Effector memory CD8-positive, alpha-beta T cell (primary cell): ENCODE data around the gene PRSS2.

Experiments
- ATAC-seq: fragments of 150-1000 bp; cut with Tn5 transposase; replicated peaks from 2 replicates; pipeline ENCODE4 v1.10.0; 2021; ENCODE audit warnings: mild to moderate bottlenecking, moderate library complexity
- DNase-seq, 3 experiments: peaks; one replicate each; pipeline ENCODE4 v3.0.0; 2021
- H3K27ac Mint-ChIP-seq, 2 donors: one replicate each; pipeline ENCODE4 v1.8.0; 2022; ENCODE audit warnings: mild to moderate bottlenecking in 2 of 2, mixed read lengths in 2 of 2, moderate library complexity in 2 of 2
- H3K27me3 Mint-ChIP-seq, 2 donors: one replicate each; pipeline ENCODE4 v1.8.0; 2022; ENCODE audit warnings: mixed read lengths in 2 of 2
- H3K36me3 Mint-ChIP-seq: one replicate; pipeline ENCODE4 v1.8.0; 2022; ENCODE audit warnings: mild to moderate bottlenecking, moderate library complexity, mixed read lengths; ENCODE audit not compliant: insufficient read depth
- H3K4me1 Mint-ChIP-seq, 2 donors: one replicate each; pipeline ENCODE4 v1.8.0; 2022; ENCODE audit warnings: low read depth in 2 of 2, mixed read lengths in 2 of 2
- H3K4me3 Mint-ChIP-seq, 2 donors: one replicate each; pipeline ENCODE4 v1.8.0; 2022; ENCODE audit warnings: mild to moderate bottlenecking in 2 of 2, mixed read lengths in 2 of 2, moderate library complexity in 2 of 2
- H3K9me3 Mint-ChIP-seq, 2 donors: one replicate each; pipeline ENCODE4 v1.8.0; 2022; ENCODE audit warnings: mixed read lengths in 2 of 2

PRSS2 gene

GRCh38 chr7:142796501-142797390 lies 26.0 kb downstream of the PRSS2 start:
- H3K27ac Mint-ChIP-seq = peak overlapping the region; percentile 99
- peak; percentile 5 for ATAC-seq
- peaks cover 56 to 67% of the 10 kb centered on the region in 2 donors for H3K4me1 Mint-ChIP-seq
- no peaks in the 10 kb centered on the region for H3K27me3 Mint-ChIP-seq
- DNase-seq = no peak
- no peaks in the 10 kb centered on the region for H3K9me3 Mint-ChIP-seq
- peaks cover 80% of the 10 kb centered on the region for H3K36me3 Mint-ChIP-seq
- H3K4me3 Mint-ChIP-seq = peak overlapping the region; percentile 99 to 100

GRCh38 chr7:142797391-142798377 lies 26.9 kb downstream of the PRSS2 start:
- H3K36me3 Mint-ChIP-seq = peaks cover 80% of the 10 kb centered on the region
- H3K27ac Mint-ChIP-seq = peak overlapping the region; percentile 99
- H3K4me3 Mint-ChIP-seq = peak overlapping the region; percentile 99 to 100
- no peaks in the 10 kb centered on the region for H3K9me3 Mint-ChIP-seq
- H3K4me1 Mint-ChIP-seq = peaks cover 60 to 70% of the 10 kb centered on the region in 2 donors
- ATAC-seq (peak; percentile 17), DNase-seq (no peak)
- no peaks in the 10 kb centered on the region for H3K27me3 Mint-ChIP-seq

- Mint-ChIP-seq H3K27ac (peak overlapping the region; percentile 99), H3K4me1 (peaks cover 63 to 73% of the 10 kb centered on the region in 2 donors), H3K27me3 (no peaks in the 10 kb centered on the region), H3K9me3 (no peaks in the 10 kb centered on the region), H3K36me3 (peaks cover 86% of the 10 kb centered on the region), H3K4me3 (peak overlapping the region; percentile 99 to 100)
- ATAC-seq (peak; percentile 46), DNase-seq (no peak)
Measured at GRCh38 chr7:142798451-142799436, 28.0 kb downstream of the PRSS2 start.

GRCh38 chr7:142799437-142799835 lies 28.7 kb downstream of the PRSS2 start:
- DNase-seq = no peak
- H3K36me3 Mint-ChIP-seq = peaks cover 91% of the 10 kb centered on the region
- H3K27ac Mint-ChIP-seq = peak overlapping the region; percentile 99
- no peaks in the 10 kb centered on the region for H3K27me3 Mint-ChIP-seq
- H3K4me3 Mint-ChIP-seq = peak overlapping the region; percentile 99 to 100
- H3K9me3 Mint-ChIP-seq = no peaks in the 10 kb centered on the region
- no peak for ATAC-seq
- peaks cover 62 to 73% of the 10 kb centered on the region in 2 donors for H3K4me1 Mint-ChIP-seq

- H3K27me3 Mint-ChIP-seq = no peaks in the 10 kb centered on the region
- peaks cover 96% of the 10 kb centered on the region for H3K36me3 Mint-ChIP-seq
- ATAC-seq (peak; percentile 18), DNase-seq (no peak)
- H3K27ac Mint-ChIP-seq = peak overlapping the region; percentile 99
- H3K4me1 Mint-ChIP-seq = peaks cover 65 to 75% of the 10 kb centered on the region in 2 donors
- peak overlapping the region; percentile 99 to 100 for H3K4me3 Mint-ChIP-seq
- no peaks in the 10 kb centered on the region for H3K9me3 Mint-ChIP-seq
Measured at GRCh38 chr7:142800088-142800487, 29.3 kb downstream of the PRSS2 start.

GRCh38 chr7:142800699-142801260 lies 30.0 kb downstream of the PRSS2 start:
- Mint-ChIP-seq H3K4me1 (peaks cover 72 to 82% of the 10 kb centered on the region in 2 donors), H3K27ac (peak overlapping the region; percentile 99), H3K27me3 (no peaks in the 10 kb centered on the region), H3K36me3 (peaks cover 97% of the 10 kb centered on the region), H3K4me3 (peak overlapping the region; percentile 99 to 100), H3K9me3 (no peaks in the 10 kb centered on the region)
- ATAC-seq = no peak
- no peak for DNase-seq

- Mint-ChIP-seq H3K9me3 (no peaks in the 10 kb centered on the region), H3K27ac (peak overlapping the region; percentile 99), H3K27me3 (no peaks in the 10 kb centered on the region), H3K36me3 (peaks cover 87% of the 10 kb centered on the region), H3K4me3 (peak overlapping the region; percentile 99 to 100), H3K4me1 (peaks cover 82 to 91% of the 10 kb centered on the region in 2 donors)
- DNase-seq = no peak
- no peak for ATAC-seq
Measured at GRCh38 chr7:142801601-142802295, 31.0 kb downstream of the PRSS2 start.

GRCh38 chr7:142802301-142802700 lies 31.5 kb downstream of the PRSS2 start:
- H3K27ac Mint-ChIP-seq = peak overlapping the region; percentile 99
- peak overlapping the region; percentile 99 to 100 for H3K4me3 Mint-ChIP-seq
- ATAC-seq = no peak

GRCh38 chr7:142803901-142804300 lies 33.1 kb downstream of the PRSS2 start:
- H3K9me3 Mint-ChIP-seq = no peaks in the 10 kb centered on the region
- H3K36me3 Mint-ChIP-seq = peaks cover 81% of the 10 kb centered on the region
- DNase-seq = no peak
- peak overlapping the region; percentile 77 to 100 for H3K4me3 Mint-ChIP-seq
- peaks cover 96% of the 10 kb centered on the region in 2 donors for H3K4me1 Mint-ChIP-seq
- no peak for ATAC-seq
- H3K27ac Mint-ChIP-seq = peak overlapping the region; percentile 99
- no peaks in the 10 kb centered on the region for H3K27me3 Mint-ChIP-seq

More at GRCh38 chr7:142802301-142802700, 31.5 kb downstream of the PRSS2 start:
- Mint-ChIP-seq H3K4me1 (peaks cover 87 to 96% of the 10 kb centered on the region in 2 donors), H3K27me3 (no peaks in the 10 kb centered on the region), H3K36me3 (peaks cover 81% of the 10 kb centered on the region), H3K9me3 (no peaks in the 10 kb centered on the region)
- no peak for DNase-seq

GRCh38 chr7:142804728-142805207 lies 34.0 kb downstream of the PRSS2 start:
- H3K36me3 Mint-ChIP-seq = peaks cover 82% of the 10 kb centered on the region
- ATAC-seq (peak; percentile 20), DNase-seq (peak in 2 of 3 experiments; percentile 40 to 46)
- H3K27me3 Mint-ChIP-seq = no peaks in the 10 kb centered on the region
- peak overlapping the region; percentile 77 to 100 for H3K4me3 Mint-ChIP-seq
- peak overlapping the region; percentile 99 for H3K27ac Mint-ChIP-seq
- peaks cover 95 to 96% of the 10 kb centered on the region in 2 donors for H3K4me1 Mint-ChIP-seq
- H3K9me3 Mint-ChIP-seq = no peaks in the 10 kb centered on the region

- Mint-ChIP-seq H3K27me3 (no peaks in the 10 kb centered on the region), H3K4me3 (peak overlapping the region; percentile 77 to 100), H3K36me3 (peaks cover 76% of the 10 kb centered on the region), H3K9me3 (no peaks in the 10 kb centered on the region), H3K4me1 (peaks cover 95 to 96% of the 10 kb centered on the region in 2 donors), H3K27ac (peak overlapping the region; percentile 99)
- DNase-seq (no peak), ATAC-seq (no peak)
Measured at GRCh38 chr7:142805350-142806021, 34.7 kb downstream of the PRSS2 start.
